HG03095 (cell line): ENCODE results near the gene P2RY6.
A peak's percentile ranks its signal among the peaks of the same experiment; 100 is the strongest.

Experiments used
- ATAC-seq: cut with Tn5 transposase; IDR thresholded peaks from one replicate; pipeline ENCODE4 v1.9.1; 2021; ENCODE audit warnings: moderate library complexity; ENCODE audit not compliant: unreplicated experiment

P2RY6 gene

GRCh38 chr11:73295241-73295995, 23.3 kb downstream of the P2RY6 start:
- no peak for ATAC-seq

DNA sequence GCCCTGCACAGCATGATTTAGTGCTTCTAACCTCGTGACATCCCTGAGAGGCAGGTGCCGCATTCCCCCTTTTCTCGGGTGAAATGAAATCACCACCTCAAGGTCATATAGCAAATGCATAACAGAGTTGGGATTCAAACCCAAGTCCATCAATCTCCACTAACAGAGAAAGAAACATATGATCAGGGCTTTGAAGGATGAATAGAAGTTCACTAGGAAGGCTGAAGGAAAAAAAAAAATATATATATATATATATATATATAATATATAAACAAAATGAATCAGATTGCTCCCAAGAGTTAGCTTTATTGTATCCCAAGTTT, 23.8 kb downstream of the P2RY6 start:
- no peak for ATAC-seq

GRCh38 chr11:73296501-73297230, 24.5 kb downstream of the P2RY6 start:
- ATAC-seq: no peak

- no peak for ATAC-seq
These were observed 25.1 kb downstream of the P2RY6 start for GRCh38 chr11:73297231-73297590.

DNA sequence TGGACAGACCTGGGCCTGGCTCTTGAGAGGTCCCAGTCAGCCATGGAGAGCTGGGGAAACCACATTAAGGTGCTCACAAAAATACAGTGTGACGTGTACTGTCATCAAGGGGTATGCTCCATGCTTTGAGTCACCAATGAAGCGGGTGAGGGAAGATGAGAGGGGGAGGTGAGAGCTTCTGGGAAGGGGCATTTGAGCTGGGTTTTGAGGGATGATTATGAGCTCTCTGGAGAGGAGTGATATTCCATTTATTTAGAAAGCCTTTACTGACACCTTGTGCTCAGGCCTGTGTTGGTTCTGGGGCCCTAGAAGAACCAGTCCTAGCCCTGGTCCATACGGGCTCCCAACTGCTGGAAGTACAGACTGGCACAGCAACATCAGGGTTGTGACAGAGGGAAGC, 25.6 kb downstream of the P2RY6 start:
- ATAC-seq: no peak

- ATAC-seq: no peak
These were observed 26.1 kb downstream of the P2RY6 start for GRCh38 chr11:73298233-73298632.

DNA sequence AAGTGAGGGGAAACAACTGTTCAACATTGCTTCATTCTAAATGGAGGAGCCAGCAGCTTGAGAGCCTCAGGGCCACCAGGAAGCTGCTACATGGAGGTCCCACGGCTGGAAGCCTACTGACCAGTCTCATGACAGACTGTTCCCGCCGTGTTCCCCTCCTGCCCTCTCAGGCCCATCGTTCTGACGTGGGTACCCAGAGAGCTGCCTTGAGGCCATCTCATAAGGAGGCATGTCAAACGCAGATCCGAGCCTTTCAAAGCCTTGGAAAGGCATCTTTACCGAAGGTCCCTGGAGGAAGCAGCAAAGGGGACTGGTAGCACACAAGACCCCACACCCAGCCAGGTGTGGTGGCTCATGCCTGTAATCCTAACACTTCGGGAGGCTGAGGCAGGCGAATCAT, 27.6 kb downstream of the P2RY6 start:
- ATAC-seq: no peak

- no peak for ATAC-seq
These were observed 34.1 kb downstream of the P2RY6 start for GRCh38 chr11:73306069-73306841.

GRCh38 chr11:73306977-73307322, 34.8 kb downstream of the P2RY6 start:
- no peak for ATAC-seq

GRCh38 chr11:73307323-73308002, 35.3 kb downstream of the P2RY6 start:
- peak; percentile 46 for ATAC-seq

GRCh38 chr11:73308003-73308960, 36.1 kb downstream of the P2RY6 start, which contains the start of gene ARHGEF17:
ARHGEF17 (plus strand) TSS chr11:73308276; CDS start chr11:73308639, 363 bp downstream.
- peak; percentile 16 for ATAC-seq

- ATAC-seq: no peak
These were observed 37.1 kb downstream of the P2RY6 start for GRCh38 chr11:73308961-73309919.

GRCh38 chr11:73310076-73310475, 37.9 kb downstream of the P2RY6 start:
- no peak for ATAC-seq

DNA sequence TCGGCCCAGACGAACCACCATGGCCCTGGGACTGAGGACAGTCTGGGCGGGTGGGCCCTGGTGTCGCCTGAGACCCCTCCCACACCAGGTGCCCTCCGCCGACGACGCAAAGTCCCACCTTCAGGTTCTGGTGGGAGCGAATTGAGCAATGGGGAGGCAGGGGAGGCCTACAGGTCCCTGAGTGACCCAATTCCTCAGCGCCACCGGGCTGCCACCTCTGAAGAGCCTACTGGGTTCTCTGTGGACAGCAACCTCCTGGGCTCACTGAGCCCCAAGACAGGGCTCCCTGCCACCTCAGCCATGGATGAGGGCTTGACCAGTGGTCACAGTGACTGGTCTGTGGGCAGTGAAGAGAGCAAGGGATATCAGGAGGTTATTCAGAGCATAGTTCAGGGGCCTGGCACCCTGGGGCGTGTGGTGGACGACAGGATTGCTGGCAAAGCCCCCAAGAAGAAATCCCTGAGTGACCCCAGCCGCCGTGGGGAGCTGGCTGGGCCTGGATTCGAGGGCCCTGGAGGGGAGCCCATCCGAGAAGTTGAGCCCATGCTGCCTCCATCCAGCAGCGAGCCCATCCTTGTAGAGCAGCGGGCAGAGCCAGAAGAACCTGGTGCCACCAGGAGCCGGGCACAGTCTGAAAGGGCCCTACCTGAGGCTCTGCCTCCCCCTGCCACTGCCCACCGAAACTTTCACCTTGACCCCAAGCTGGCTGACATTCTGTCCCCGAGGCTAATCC, 38.7 kb downstream of the P2RY6 start:
- no peak for ATAC-seq

DNA sequence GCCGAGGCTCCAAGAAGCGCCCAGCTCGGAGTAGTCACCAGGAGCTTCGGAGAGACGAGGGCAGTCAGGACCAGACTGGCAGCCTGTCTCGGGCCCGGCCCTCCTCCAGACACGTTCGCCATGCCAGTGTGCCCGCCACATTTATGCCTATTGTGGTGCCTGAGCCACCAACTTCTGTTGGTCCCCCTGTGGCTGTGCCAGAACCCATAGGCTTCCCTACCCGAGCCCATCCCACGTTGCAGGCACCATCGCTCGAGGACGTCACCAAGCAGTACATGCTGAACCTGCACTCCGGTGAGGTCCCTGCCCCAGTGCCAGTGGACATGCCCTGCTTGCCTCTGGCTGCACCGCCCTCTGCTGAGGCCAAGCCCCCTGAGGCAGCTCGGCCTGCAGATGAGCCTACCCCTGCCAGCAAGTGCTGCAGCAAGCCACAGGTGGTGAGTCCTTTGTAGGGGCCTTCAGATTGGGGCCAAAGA, 39.3 kb downstream of the P2RY6 start:
- no peak for ATAC-seq

DNA sequence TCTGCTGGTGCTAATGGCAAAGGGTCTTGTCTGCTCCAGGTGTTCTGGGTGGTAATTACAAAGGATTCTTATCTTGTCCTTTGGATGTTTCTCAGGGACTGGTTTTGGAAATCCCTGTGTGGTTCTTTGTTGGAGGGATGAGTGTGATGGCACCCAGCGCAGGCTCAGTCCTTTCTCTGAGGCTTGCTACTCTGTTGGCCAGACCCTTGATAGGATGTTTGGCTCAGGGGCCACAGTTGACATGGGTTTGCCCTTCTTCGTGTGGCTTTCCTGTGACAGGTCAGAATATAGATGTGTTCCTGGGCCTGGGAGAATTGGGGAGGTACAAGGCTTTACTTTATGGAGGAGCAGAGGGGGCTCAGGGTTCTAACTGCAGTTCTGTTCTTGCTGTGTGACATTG, 39.9 kb downstream of the P2RY6 start:
- no peak for ATAC-seq

- no peak for ATAC-seq
These were observed 40.8 kb downstream of the P2RY6 start for GRCh38 chr11:73312851-73313327.

GRCh38 chr11:73313652-73314051, 41.5 kb downstream of the P2RY6 start:
- no peak for ATAC-seq
